Body of pancreas (tissue), 4 donors: ENCODE data around the gene ALOX15B.

Source experiments
- CTCF ChIP-seq, 7 experiments: fragments of 450-650 bp in 4 of 7; fragments of 200-600 bp in 3 of 7; sonication (generic) in 3 of 7; IDR thresholded peaks; one replicate each; pipeline ENCODE4 v1.5.1; 2016 to 2019; ENCODE audit warnings: antibody characterized with exemption in 7 of 7
- POLR2A ChIP-seq, 3 donors: fragments of 450-650 bp; IDR thresholded peaks; one replicate each; pipeline ENCODE4 v1.6.1; 2016; ENCODE audit warnings: antibody characterized with exemption in 3 of 3, mild to moderate bottlenecking in 2 of 3

- TF ChIP-seq CTCF (IDR thresholded peaks at IDR 0.05) (no peak), POLR2A (IDR thresholded peaks at IDR 0.05) (no peak)
Observed at GRCh38 chr17:8025176-8025911, 13.5 kb upstream of the ALOX15B start.
